Pancreas (tissue), 10 donors: ENCODE results near the gene ZNF385B. TPM values are rescaled to one million over a fixed set of nuclear protein-coding genes. Genes with fewer than 3 reads are reported as not detected.

ENCODE experiments used
- ATAC-seq, 4 donors: fragments of 200-7000 bp; cut with Tn5 transposase; one replicate each; pipeline versions ENCODE4 v1.8.0 to v1.9.1; 2020; ENCODE audit warnings: mild to moderate bottlenecking in 4 of 4, moderate library complexity in 4 of 4
- DNase-seq, 6 donors: peaks; one replicate each; pipeline ENCODE4 v3.0.0-alpha.2; 2020
- FAIRE-seq: peaks from 2 replicates; lab custom pipeline; 2012; peaks lifted over from hg19 to GRCh38; lab: Jason Lieb, UNC
- H3K27ac ChIP-seq, 4 donors: fragments of 200-600 bp; sonication (generic); 1 replicate in 3 of 4; 2 replicates in 1 of 4; pipeline versions ENCODE4 v1.5.0 to v1.8.0; 2020
- H3K27me3 ChIP-seq, 4 donors: fragments of 200-600 bp; one replicate each; pipeline ENCODE4 v1.8.0; 2021
- H3K36me3 ChIP-seq, 3 donors: fragments of 200-600 bp; sonication (generic) in 1 of 3; one replicate each; pipeline versions ENCODE4 v1.5.0 to v1.8.0; 2020 to 2021
- H3K4me1 ChIP-seq, 3 donors: fragments of 200-600 bp; one replicate each; pipeline ENCODE4 v1.8.0; 2021
- H3K4me3 ChIP-seq, 4 donors: fragments of 200-600 bp; sonication (generic) in 2 of 4; one replicate each; pipeline versions ENCODE4 v1.5.0 to v1.8.0; 2020 to 2021
- H3K9me3 ChIP-seq, 4 donors: fragments of 200-600 bp; one replicate each; pipeline ENCODE4 v1.8.0; 2021
- WGBS, 2 donors: extraction: QIAGEN DNeasy Blood & Tissue Kit; methylation state at CpG; one replicate each; pipeline ENCODE4 v1.1.7; 2013; 5-methylcytosine and 5-hydroxymethylcytosine counted together
- intact Hi-C, 3 donors: fragments of 100-400 bp; cut with DNase I; formaldehyde crosslinking; loops; one replicate each; pipeline versions ENCODE4 v1.11.1 to v1.14.2; 2022
- polyA plus RNA-seq, 2 donors: library from polyadenylated mRNA; stranded (reverse); fragments of 200-250 nt; gene quantifications; one replicate each; pipeline ENCODE4 v1.2.3, GENCODE V29; 2013
- total RNA-seq, 6 donors: library from RNA; stranded (reverse); fragmentation: NEBNext Ultra II Directional in 4 of 6; extraction: Animal tissue kit (Norgen Biotek cat#: 25700) in 4 of 6; gene quantifications; one replicate each; pipeline versions ENCODE4 v1.2.1 to v1.2.4, GENCODE V29; 2021 to 2023
- TF ChIP-seq, protein P1 (sequence below), 4 donors: fragments of 200-600 bp; sonication (generic) in 3 of 4; IDR thresholded peaks; one replicate each; pipeline versions ENCODE4 v1.5.0 to v1.8.0; 2021; ENCODE audit warnings: antibody characterized with exemption in 4 of 4
- donor health status: healthy with polysubstance abuse.
- donor health status: DM: no; HTN: no; CAD: no; lungs with moderate emphysema.
- donor health status: DM: no; HTN: no; CAD: no.
- donor health status: control.
- donor health status: control.
- donor health status: Bipolar disorder and iron deficiency.
- donor health status: DM: yes; HTN: yes; CAD: no.
- donor health status: DM: no; HTN: no; CAD: no.
- donor health status: DM: no; HTN: no; CAD: no.
- donor health status: DM: yes; HTN: yes; CAD: no.

The ZNF385B gene
- total and polyA plus RNA-seq, 8 donors = 0.19 to 0.61 (median 0.37) TPM; not detected in 1

DNA sequence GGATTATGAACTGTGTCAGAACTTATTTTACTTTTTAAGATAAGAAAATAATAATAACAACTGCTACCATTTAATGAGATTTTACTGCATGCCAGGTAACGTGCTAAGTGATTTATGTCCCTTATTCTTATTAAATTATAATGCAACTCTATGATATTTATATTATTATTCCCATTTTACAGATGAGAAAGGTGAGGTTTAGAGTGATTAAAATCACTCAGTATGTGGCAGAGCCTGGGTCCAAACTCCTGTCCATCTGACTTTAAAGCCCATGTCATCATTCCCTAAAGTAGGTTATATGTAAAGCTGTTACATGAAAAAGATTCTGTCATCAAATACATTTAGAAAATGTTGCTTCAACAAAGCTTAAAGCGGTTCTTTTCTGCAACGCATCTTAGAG, 308.0 kb downstream of the ZNF385B start:
- FAIRE-seq (no peak), DNase-seq (no peak), ATAC-seq (no peak)
- H3K36me3 ChIP-seq = no peaks in the 10 kb centered on the region
- H3K9me3 ChIP-seq = no peaks in the 10 kb centered on the region
- intact Hi-C loops = no loop called here
- peaks cover 7 to 13% (median 8%) of the 10 kb centered on the region in 3 donors for H3K4me1 ChIP-seq
- TF ChIP-seq, protein P1, sequence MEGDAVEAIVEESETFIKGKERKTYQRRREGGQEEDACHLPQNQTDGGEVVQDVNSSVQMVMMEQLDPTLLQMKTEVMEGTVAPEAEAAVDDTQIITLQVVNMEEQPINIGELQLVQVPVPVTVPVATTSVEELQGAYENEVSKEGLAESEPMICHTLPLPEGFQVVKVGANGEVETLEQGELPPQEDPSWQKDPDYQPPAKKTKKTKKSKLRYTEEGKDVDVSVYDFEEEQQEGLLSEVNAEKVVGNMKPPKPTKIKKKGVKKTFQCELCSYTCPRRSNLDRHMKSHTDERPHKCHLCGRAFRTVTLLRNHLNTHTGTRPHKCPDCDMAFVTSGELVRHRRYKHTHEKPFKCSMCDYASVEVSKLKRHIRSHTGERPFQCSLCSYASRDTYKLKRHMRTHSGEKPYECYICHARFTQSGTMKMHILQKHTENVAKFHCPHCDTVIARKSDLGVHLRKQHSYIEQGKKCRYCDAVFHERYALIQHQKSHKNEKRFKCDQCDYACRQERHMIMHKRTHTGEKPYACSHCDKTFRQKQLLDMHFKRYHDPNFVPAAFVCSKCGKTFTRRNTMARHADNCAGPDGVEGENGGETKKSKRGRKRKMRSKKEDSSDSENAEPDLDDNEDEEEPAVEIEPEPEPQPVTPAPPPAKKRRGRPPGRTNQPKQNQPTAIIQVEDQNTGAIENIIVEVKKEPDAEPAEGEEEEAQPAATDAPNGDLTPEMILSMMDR (IDR thresholded peaks at IDR 0.05) = no peak
- WGBS, 2 donors = 93 to 98% methylated on average over 3 of the region's 3 CpGs
- H3K27me3 ChIP-seq = no peaks in the 10 kb centered on the region
- no peak overlapping the region for H3K4me3 ChIP-seq
- no peak overlapping the region for H3K27ac ChIP-seq

DNA sequence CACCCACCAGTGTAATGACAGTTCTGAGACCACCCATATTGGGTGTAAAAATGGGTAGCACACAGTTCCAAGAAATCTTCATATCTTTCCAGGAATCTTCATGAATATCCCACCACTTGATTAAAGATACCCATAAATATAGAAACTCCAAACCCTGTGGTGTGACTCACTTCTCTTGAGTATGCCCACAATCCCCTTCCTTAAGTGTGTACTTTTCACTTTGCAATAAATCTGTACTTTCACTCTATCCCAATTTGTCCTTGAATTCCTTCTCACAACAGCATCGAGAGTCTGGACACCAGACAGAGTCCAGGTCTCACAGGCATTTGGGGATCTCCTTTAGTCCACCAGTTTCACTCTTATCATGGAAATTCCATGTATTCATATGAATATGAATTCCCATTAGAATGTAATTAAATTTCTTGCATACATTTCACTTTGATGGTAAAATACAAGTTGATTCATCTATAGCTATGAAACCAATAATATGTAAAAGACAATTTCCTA, 309.8 kb downstream of the ZNF385B start:
- Histone ChIP-seq H3K36me3 (no peaks in the 10 kb centered on the region), H3K27me3 (no peaks in the 10 kb centered on the region), H3K27ac (no peak overlapping the region), H3K9me3 (no peaks in the 10 kb centered on the region), H3K4me1 (no peaks in the 10 kb centered on the region), H3K4me3 (no peak overlapping the region)
- intact Hi-C loops = no loop called here
- ATAC-seq (no peak), DNase-seq (no peak), FAIRE-seq (no peak)
- TF ChIP-seq, protein P1 (IDR thresholded peaks at IDR 0.05) = no peak
- WGBS, 2 donors = 71 to 79% methylated on average over 1 of the region's 1 CpG

DNA sequence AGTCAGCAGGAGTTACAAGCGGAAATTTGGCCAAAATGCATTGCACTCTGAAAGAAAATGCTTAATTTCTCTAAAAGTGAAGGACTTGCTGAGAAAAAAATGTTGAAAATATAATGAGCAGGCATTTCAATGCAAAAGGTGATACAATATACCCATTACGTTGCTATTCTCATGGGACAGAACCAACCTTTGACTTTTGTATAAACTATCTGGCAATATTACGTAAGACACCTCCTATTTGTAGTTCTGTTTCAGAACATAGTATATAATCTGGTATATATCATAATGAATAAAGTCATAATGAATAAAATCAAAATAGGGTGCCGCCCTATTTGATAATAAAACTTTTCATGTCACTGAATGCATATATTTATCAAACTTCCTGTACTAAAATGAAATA, 310.6 kb downstream of the ZNF385B start:
- H3K27me3 ChIP-seq = no peaks in the 10 kb centered on the region
- intact Hi-C loops = no loop called here
- H3K4me1 ChIP-seq = no peaks in the 10 kb centered on the region
- TF ChIP-seq, protein P1 (IDR thresholded peaks at IDR 0.05) = no peak
- no peaks in the 10 kb centered on the region for H3K36me3 ChIP-seq
- H3K27ac ChIP-seq = no peak overlapping the region
- no peaks in the 10 kb centered on the region for H3K9me3 ChIP-seq
- 93 to 94% methylated on average over 4 of the region's 4 CpGs for WGBS, 2 donors
- no peak for ATAC-seq
- H3K4me3 ChIP-seq = no peak overlapping the region
- FAIRE-seq = no peak
- no peak for DNase-seq

DNA sequence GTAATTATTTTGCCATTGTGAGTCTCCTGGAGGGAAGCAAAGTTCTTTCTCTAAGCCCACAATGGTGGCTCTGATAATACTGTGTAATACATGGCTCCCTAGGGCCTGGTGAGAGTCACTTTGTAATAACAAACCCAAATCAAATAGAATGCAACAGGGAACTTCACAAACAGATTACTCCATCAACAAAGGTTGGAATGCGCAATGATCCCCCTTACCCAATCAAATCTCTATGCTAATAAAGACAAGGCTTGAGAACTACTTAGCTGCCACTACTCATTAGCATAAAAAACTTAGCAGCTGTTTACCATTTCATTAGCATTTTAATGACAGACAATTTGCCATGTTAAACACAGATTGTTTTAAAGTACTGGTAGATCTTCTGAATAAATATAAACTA, 311.2 kb downstream of the ZNF385B start:
- H3K9me3 ChIP-seq = no peaks in the 10 kb centered on the region
- TF ChIP-seq, protein P1 (IDR thresholded peaks at IDR 0.05) = no peak
- no peak overlapping the region for H3K4me3 ChIP-seq
- no peaks in the 10 kb centered on the region for H3K27me3 ChIP-seq
- H3K27ac ChIP-seq = no peak overlapping the region
- ATAC-seq = no peak
- WGBS, 2 donors = 91 to 94% methylated on average over 1 of the region's 1 CpG
- no peaks in the 10 kb centered on the region for H3K36me3 ChIP-seq
- intact Hi-C loops = no loop called here
- FAIRE-seq = no peak
- no peak for DNase-seq
- H3K4me1 ChIP-seq = no peaks in the 10 kb centered on the region

DNA sequence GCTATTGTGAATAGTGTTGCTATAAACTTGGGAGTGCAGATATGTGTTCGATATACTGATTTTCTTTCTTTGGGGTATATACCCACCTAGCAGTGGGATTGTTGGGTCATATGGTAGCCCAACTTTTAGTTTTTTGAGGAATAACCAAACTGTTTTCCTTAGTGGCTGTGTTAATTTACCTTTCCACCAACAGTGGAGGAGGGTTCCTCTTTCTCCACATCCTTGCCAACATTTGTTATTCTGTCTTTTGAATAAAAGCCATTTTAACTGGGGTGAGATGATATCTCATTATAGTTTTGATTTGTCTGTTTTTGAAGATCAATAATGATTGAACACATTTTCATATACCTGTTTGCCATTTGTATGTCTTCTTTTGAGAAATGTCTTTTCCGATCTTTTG, 314.8 kb downstream of the ZNF385B start:
- FAIRE-seq = no peak
- Histone ChIP-seq H3K9me3 (no peaks in the 10 kb centered on the region), H3K36me3 (no peaks in the 10 kb centered on the region), H3K4me3 (no peak overlapping the region), H3K27me3 (no peaks in the 10 kb centered on the region), H3K27ac (no peak overlapping the region), H3K4me1 (peaks cover 0 to 6% (median 0%) of the 10 kb centered on the region in 3 donors)
- TF ChIP-seq, protein P1 (IDR thresholded peaks at IDR 0.05) = no peak
- no peak for DNase-seq
- WGBS, 2 donors = 94 to 96% methylated on average over 2 of the region's 2 CpGs
- no peak for ATAC-seq
- intact Hi-C loops = no loop called here
